ENCODE results near the gene AP3M1.
"Not testable (repeated sequence)": the region's sequence is repeated elsewhere in the genome, so short reads cannot be mapped to it uniquely, and the experiment has no call there.

The AP3M1 gene

DNA sequence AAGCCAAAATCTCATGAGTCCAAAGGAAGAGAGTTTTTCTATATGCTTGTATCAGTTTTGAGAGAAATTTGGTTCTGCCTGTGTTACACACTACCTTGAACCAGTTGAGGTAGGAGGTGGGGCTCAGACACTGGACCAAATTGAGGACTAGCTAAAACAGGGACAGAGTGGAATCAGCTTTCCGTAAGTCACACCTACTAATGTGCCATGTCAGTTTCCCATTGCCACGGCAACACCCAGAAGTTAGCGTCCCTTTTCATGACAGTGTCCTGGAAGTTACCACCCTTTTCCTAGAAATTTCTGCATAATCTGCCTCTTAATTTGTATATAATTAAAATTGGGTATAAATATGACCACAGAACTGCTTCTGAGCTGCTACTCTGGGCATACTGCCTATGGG lies 9.4 kb upstream of the AP3M1 start:
- no peak for DNase-seq

DNA sequence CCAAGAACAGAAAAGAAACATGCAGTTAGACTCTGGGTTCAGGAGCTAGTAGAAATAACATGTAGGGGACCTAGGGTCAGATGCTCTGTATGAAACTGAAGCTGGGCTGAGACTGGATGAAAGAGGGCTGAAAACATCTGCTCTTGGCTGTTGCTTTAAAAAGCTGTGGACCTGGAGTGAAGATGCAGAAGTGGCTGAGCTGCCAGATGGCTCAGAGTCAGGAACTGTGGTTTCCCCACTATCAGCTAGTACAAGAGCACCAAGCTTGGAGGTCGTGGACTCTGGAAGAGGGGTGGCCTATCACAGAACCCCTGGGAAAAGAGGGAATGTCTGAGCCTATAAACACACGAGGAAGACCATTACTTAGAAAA lies 6.3 kb upstream of the AP3M1 start:
- DNase-seq, result no peak

DNA sequence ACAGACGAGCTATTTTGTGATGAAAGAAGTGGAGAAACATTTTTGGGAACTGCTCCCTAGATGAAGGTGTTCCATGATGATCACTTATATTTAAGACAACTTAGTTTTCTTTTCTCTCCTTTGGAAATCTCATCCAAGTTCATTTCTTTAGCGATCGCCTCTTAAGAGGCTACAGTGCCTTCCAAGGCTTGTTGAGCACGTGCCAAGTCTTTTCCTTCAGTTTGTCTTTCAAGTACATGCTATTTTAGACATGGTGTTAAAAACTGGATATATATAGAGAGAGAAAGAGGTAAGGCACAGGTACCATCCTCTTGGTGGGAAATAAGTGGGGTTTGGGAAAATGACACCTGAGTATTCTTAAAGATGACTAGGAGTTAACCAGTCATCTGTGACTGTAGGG lies 3.0 kb upstream of the AP3M1 start:
- DNase-seq, result no peak

DNA sequence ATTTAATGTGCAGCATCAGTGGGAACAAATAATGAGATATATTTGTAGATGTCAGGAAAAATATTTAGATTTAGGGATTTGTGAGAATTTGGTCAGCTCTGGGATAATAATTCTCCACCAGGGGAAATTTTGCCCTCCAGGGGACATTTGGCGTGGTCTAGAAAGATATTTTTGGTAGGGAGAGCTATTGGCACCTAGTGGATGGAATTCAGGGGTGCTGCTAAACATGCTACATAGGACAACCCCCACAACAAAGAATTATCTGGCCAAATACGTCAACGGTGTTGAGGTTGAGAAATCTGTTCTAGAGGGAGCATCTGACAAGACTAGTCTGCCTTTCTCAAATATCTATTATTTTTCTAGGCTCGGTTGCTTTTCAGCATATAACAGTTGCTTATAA lies 2.5 kb upstream of the AP3M1 start:
- no peak for DNase-seq

DNA sequence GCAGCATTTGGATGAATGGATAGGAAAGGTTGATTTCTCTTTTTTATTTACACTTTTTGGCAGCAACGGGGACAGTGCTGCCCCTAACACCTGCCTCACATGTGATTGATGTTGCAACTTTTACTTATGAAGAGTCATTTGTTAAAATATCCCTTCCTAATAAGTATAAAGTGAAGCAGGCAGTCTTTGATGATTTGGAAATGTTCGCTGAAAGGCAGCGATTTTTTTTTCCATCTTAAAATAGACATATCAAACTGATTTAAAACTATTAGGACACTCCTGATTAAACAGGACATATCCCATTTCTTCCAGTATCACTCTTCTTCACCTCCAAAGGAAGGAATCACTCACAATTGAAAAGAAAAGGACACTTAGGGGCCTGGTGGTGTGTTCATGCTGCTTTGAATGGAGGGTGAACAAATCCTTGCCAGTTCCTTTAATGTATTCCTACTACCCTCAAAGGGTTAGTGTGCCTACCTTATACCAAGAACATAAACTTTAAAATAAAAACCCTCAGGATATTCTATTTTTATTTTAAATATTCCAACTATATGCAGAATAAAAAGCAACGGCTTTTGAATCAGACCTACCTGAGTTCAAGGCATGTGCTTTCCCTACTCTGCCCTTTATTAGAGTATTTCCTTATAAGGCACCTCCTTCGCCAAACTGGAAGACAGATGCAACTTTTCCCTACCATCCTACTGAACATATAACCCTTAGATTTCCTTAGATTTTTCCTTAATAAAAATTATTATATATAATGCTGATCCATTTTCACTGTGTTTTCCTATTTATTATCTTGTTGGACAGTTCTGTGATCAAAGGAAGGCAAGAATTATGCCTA lies 1.5 kb upstream of the AP3M1 start:
- DNase-seq, result no peak

DNA sequence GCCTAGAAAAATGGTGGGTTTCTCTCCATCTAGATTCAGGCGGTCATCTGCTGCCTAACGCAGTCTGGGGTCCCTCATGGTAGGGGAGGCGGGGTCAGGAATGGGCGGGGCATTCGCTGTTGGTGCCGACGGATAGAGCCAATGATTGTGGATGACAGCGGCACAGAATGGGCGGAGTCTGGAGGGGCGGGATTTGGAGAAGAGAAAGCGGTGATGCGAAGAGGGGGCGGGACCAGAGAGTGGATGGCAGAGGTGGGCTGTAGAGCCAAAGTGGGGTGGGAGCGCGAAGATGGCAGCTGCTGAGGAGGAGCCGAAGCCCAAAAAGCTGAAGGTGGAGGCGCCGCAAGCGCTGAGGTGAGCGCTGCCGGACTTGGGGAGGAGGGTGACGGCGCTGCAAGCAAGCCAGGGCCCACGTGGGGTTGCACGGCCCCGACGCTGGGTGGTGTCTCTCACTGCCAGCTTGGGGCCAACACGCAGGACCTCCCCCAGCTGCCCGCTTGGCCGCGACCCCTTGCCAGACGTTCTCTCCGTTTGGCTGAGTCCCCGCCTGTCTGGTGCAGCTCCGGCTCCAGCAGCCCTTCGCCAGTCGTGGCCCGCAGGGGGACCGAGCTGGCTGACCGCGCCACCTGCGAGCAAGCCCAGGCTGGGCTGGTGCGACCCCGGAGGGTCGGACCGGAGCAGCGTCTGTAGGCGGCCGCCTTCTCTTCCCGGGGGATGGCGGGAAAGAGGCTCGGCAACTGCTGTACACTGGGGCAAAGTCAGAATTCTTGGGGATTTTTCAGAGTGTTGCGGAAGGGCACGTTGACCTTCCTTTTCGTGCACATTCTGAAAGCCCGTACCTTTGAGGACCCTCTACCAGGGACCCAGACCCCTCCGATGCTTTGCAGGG lies 606 bp upstream of the AP3M1 start, which contains the start of gene ADK:
ADK (plus strand) TSS at position 232 of the 889 bp plus-strand sequence; CDS start at position 290, 58 bp downstream.
- DNase-seq, result peak; percentile 99

DNA sequence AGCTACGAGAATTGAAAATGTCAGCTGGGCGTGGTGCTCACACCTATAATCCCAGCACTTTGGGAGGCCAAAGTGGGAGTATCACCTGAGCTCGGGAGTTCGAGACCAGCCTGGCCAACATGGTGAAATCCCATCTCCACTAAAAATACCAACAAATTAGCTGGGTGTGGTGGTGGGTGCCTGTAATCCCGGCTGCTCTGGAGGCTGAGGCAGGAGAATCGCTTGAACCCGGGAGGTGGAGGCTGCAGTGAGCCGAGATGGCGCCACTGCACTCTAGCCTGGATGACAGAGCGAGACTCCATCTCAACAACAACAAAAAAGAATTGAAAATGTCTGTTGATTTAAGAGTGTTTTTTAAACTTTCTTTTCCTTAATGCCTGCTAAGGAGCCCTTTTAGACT lies 3.6 kb downstream of the AP3M1 start:
- DNase-seq, result not testable (repeated sequence)

DNA sequence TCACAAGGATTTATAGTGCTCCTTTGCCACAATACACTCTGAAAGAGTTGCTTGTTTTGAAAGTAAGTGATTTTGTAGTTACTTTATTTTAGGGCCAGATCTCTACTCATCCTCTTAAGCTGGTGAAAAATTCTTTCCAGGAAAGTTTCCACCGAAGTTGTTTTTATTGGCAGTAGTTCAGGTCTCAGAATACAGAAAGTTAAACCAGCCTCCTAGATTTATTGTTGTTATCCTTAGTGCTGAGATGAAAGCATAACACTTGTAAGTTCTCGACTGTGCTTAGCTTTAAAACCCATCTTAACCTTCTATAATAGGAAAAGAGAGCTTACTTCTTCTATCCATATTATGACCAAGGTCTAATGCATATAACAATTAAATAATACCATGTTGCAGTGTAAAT lies 5.5 kb downstream of the AP3M1 start:
- DNase-seq, result no peak

DNA sequence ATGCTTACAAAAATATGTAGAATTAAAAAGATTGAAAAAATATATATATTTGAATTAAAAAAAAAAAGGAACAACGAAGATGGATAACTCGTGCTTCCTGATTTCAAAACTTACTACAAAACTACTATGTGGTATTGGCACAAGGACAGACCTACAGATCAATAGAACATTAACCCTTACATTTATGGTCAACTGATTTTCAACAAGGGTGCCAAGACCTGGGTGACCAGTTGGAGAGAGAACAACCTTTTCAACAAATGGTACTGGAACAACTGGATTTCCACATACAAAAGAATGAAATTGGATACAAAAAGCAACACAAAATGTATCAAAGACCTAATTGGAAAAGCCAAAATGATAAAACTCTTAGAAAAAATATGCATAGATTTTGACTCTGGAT lies 10.1 kb downstream of the AP3M1 start:
- no peak for DNase-seq

DNA sequence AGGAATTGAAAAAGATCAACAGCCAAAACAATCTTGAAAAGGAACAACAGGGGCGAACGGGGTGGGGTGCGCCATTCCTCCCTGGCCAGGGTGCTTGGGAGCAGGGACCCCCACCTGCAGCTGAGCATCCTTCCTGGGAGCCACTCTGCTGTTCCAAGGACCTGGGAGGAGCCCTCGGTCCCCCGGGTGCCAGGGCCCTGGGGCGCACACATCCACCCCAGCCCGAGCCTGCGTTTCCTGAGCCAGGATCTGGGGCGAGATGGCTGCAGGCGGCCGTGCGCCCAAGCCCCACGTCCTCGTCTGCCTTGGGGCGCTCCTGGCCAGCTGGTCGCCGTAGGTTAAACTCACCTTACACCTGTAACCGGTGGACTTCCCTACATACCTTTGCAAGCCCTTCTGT lies 10.6 kb downstream of the AP3M1 start:
- no peak for DNase-seq

DNA sequence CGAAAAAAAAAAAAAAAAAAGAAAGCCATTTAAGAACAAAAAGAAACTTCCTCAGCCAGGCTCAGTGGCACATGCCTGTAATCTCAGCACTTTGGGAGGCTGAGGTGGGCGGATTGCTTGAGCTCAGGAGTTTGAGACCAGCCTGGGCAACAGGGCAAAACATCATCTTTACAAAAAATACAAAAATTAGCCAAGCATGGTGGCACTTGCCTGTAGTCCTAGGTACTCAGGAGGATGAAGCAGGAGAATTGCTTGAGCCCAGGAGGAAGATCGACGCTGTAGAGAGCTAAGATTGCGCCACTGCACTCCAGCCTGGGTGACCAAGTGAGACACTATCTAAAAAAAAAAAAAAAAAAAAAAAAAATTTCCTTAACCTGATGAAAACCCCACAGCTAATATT lies 12.0 kb downstream of the AP3M1 start:
- not testable (repeated sequence) for DNase-seq

DNA sequence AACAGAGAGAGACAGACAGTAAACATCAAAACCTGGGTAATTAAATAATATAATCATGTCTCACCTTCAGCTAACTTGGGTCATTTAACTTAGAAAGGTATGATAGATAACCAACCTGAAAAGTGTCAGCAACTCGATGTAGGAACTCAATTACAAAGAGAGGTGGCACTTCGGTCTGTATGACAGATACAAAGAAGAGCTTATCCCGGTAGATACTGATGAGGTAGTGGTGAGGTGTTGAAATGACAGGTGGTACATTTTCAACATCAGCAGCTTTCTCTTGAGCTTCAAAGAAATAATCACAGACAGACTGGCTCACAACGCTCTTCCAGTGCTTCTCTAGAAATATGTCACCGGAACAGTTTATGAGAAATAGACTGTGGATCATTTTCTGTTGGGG lies 12.6 kb downstream of the AP3M1 start:
- no peak for DNase-seq

DNA sequence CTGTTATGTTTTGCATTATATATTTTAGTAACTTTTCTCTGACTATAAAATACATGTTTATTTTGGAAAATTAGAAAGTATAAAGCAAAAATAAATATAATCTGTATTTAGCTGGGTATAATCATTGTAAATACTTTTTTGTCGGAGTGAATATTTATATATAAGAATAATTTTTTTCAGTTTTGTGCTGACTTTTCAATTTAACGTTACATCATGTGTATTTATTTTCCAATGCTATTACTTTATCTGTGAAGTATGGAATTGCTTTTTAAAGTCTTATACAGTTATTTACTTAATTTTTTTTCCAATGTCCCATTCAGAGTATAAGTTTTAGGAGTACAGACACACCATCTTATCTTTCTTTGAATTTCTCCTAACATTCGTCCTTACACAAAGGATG lies 15.2 kb downstream of the AP3M1 start:
- no peak for DNase-seq

DNA sequence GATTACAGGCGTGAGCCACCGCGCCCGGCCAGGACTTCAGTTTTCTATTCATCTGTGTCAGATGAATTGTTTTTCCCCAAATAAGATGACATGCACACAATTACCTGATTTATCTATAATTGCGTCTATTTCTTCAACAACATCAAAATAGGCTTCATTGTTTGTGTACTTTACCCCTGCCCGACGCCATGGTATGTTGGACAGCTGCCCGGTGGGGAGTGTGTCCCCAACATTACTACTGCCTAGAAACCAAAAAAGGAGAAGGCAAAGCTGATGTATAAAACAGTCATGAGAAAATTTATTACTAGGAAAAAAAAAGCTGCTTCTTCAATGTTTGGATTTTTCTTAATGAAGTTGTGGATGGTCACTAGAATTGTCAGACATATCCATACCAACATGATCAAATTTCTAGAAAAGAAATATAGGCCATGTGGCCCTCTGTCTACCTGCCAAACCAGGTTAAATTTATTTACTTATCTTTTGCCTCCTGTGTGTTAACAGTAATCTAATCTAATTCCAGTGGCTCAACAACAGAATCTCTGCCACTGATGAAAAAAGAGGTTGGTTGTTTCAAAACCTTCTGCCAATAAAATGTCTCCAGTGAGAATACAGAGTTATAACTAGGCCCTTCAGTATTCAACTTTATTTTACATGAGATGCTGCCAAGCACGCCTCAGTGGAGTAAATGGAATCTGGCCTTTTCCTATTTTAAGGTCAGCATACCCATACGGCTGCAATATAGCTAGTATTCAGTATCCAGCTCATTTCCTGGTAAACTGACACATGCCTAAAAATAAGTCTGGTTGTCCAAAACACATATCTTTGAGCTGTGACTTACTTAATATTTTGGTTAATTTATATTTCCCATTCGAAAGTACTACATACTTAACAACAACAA lies 16.5 kb downstream of the AP3M1 start:
- DNase-seq, result no peak

DNA sequence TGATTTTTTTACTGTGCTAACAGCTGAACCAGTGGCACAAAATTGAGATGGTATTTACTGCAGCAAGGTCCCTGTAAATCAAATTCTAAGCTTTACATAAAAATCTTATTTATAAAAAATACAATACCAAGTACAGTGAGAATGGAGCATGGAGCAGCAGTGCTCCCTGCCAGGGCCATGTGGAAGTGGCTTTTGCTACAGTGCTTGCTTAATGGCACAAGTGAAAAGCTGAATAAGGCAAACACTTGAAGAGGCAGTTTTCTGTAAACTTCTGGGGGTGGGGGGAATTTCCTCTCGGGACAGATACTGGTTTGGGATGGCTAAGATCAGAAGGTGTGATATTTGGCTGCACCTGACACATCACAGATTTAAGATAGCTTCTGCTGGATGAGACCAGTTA lies 27.5 kb downstream of the AP3M1 start:
- DNase-seq, result no peak

DNA sequence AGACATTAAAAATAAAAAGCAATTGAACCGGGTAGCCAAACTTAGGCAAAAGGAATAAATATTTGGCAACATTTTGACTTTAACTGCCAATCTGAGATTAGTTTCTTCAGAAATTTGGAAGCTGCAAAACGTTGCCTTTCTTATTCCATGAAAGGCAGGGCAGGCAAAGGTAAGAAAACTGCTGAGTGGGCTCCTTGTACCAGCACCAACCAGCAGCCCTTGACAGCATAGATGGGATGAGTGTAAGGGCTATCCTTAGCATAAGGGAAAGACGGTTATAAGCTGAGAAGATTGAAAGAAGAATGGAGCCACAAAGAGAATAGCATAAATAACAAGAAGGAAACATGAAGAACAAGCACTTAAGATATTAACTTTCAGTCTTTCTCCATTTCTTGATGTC lies 28.6 kb downstream of the AP3M1 start:
- DNase-seq, result no peak

DNA sequence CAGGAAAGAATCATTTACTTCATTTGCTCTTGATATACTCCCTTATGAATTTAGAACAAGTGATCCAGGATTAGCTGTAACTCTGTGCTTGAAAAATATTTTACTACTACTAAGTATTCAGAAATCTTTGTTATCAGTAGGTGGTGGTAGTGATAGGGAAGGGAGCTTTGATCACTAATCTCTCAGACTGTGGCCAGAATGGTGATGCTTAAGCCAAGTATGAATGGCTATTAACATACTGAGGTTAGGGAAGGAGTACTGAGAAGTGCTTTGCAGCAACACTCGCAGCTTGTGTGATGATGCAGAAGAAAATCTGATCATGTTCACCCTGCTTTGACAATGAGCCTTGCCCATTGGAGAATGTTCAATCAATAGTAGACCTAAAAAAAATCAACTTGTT lies 29.3 kb downstream of the AP3M1 start:
- DNase-seq, result no peak

DNA sequence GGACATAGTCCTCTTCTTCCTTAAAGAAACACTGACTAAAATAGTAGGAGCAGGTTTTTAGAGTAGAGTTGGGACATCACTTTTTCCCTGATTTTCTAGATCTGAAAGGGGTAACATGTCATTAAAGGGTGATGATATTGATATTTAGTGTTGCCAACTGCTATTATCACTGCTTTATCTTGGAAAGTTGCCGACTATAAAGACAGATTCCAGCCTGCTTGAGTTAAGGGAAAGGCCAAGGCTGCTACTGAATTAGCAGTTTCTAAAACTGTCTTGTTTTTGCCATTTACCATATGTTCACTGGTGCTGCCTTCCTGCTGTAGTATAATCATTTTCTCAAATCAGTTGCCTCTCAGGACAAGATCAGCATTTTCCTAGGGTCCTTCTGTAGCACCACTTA lies 29.7 kb downstream of the AP3M1 start:
- no peak for DNase-seq

DNA sequence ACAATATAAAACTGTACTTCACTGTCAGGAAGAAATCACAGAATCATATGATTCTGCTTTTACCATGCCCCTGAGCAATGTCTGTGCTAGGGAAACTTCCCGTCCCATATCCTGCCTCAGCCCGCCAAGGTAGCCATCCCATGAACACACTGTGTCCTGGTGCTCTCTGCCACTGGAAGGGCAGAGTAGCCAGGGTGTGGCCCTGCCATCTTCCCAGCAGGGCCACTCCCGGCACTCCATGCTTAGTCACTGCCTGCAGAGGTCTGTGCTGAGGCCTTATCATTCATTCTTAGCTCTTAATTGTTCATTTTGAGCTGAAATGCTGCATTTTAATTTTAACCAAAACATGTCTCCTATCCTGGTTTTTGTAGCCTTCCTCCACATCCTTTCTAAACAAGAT lies 31.8 kb downstream of the AP3M1 start:
- DNase-seq, result no peak

DNA sequence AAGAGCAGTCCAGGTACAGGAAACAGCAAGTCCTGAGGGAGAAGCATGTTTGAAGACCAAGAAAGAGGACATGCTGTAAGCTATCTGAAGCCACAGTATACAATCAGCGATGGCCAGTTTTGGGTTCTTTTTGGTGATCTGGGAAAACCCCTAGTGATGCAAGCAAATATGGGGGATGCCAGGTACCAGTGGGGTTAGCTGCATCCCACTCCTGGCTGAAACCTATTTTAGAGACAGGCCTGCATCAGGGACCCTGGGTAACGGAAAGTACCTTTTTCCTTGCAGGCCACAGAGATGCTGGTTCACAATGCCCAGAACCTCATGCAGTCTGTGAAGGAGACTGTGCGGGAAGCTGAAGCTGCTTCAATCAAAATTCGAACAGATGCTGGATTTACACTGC lies 32.9 kb downstream of the AP3M1 start:
- no peak for DNase-seq

DNA sequence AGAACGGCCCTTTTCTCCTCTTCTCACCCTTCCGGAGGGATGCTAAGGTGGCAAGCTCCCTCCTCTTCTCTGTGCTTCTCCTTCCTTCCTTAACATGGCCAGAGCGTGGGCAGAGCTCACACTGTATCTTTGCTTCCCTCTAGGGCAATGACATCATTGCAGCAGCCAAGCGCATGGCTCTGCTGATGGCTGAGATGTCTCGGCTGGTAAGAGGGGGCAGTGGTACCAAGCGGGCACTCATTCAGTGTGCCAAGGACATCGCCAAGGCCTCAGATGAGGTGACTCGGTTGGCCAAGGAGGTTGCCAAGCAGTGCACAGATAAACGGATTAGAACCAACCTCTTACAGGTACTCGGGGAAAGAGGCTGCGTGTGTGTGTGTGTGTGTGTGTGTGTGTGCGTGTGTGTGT lies 36.6 kb downstream of the AP3M1 start:
- peak; percentile 16 for DNase-seq

DNA sequence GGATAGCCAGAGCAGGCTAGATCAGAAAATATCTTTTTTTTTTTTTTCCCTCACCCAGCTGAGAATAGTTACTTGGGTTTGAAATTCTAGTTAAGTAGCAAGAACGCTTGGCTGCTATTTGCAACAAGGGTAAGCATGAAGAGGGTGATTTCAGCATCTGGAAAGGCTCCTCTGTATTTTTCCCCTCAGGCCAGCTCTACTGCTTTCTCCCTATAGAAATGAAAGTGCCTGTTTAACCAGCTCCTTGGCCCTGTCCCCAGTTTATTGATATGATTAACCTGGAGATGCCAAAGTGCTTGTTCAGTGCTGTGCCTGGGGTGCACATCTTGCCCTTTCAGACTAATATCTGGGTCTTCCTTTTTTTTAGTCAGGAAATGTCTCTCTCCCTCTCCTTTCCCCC lies 37.1 kb downstream of the AP3M1 start:
- no peak for DNase-seq

DNA sequence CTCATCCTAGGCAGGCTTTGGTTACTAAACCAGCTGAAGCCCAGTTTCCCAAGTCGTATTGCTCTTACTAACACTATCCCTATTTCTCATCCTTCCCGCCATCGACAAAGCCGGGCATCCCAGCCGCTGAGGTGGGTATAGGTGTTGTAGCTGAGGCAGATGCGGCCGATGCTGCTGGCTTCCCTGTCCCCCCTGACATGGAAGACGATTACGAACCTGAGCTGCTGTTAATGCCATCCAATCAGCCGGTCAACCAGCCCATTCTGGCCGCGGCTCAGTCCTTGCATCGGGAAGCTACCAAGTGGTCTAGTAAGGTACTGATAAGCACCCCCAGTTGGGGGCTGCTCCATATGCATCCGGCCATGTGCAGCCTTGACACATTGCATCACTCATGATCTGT lies 38.8 kb downstream of the AP3M1 start:
- DNase-seq, result no peak
